SK-N-SH treated with all-trans-retinoic acid at 6 μM for 48 hours (cell line): Measurements from ENCODE around the gene TMED8.

Experiments used
- GLIS3 ChIP-seq: fragments of 250-450 bp; sonication (Bioruptor Pico); IDR thresholded peaks from 2 replicates; pipeline ENCODE4 v1.5.0; 2020; ENCODE audit warnings: mild to moderate bottlenecking, moderate library complexity
- PPARA ChIP-seq: fragments of 250-450 bp; sonication (Bioruptor Pico); IDR thresholded peaks from 2 replicates; pipeline ENCODE4 v1.5.0; 2020; ENCODE audit warnings: mild to moderate bottlenecking, borderline replicate concordance
- ZNF565 ChIP-seq: fragments of 450-650 bp; formaldehyde crosslinking; conservative IDR thresholded peaks from 2 replicates; pipeline ENCODE4 v1.5.0; 2020; ENCODE audit warnings: low read depth, mild to moderate bottlenecking, moderate library complexity

- TF ChIP-seq PPARA (CRISPR knock-in tag): no peak
- no peak for TF ChIP-seq ZNF565
- TF ChIP-seq GLIS3 (CRISPR knock-in tag): no peak
These were observed 60.7 kb downstream of the TMED8 start for GRCh38 chr14:77316195-77316505.
